DOHH2 (cell line): ENCODE measurements around the gene ZNF526.

Experiments
- H3F3A ChIP-seq: fragments of 200-600 bp; sonication (generic), shearing (Covaris generic); 2 replicates; pipeline ENCODE4 v1.6.0; 2016; ENCODE audit warnings: antibody characterized with exemption, mild to moderate bottlenecking; ENCODE audit not compliant: control insufficient read depth, insufficient read depth
- H3K27ac ChIP-seq: fragments of 200-600 bp; sonication (generic); 2 replicates; pipeline ENCODE4 v1.5.1; 2014; ENCODE audit warnings: low read depth, mild to moderate bottlenecking, low read length, moderate library complexity
- H3K27me3 ChIP-seq: fragments of 200-600 bp; sonication (generic); 2 replicates; pipeline ENCODE4 v1.6.1; 2014; ENCODE audit warnings: mild to moderate bottlenecking, low read length, mixed read lengths; ENCODE audit not compliant: control insufficient read depth
- H3K36me3 ChIP-seq: fragments of 200-600 bp; sonication (generic); 2 replicates; pipeline ENCODE4 v1.6.1; 2014; ENCODE audit warnings: mild to moderate bottlenecking, low read length, moderate library complexity, mixed read lengths; ENCODE audit not compliant: control insufficient read depth
- H3K4me1 ChIP-seq: fragments of 200-600 bp; sonication (generic); 2 replicates; pipeline ENCODE4 v1.6.1; 2014; ENCODE audit warnings: mild to moderate bottlenecking, low read length, mixed read lengths; ENCODE audit not compliant: control insufficient read depth
- H3K4me2 ChIP-seq: fragments of 200-600 bp; sonication (generic); 2 replicates; pipeline ENCODE4 v1.6.0; 2014; ENCODE audit warnings: mild to moderate bottlenecking, low read length, moderate library complexity
- H3K4me3 ChIP-seq: fragments of 200-600 bp; sonication (generic); 2 replicates; pipeline ENCODE4 v1.5.1; 2014; ENCODE audit warnings: mild to moderate bottlenecking, low read length, mixed read lengths
- H3K79me2 ChIP-seq: fragments of 200-600 bp; sonication (generic); 2 replicates; pipeline ENCODE4 v1.6.1; 2014; ENCODE audit warnings: mild to moderate bottlenecking, low read length, mixed read lengths; ENCODE audit not compliant: control insufficient read depth
- H3K9me2 ChIP-seq: fragments of 200-600 bp; sonication (generic); replicated peaks from 2 replicates; pipeline ENCODE4 v1.6.1; 2014; ENCODE audit warnings: mild to moderate bottlenecking, low read length, mixed read lengths; ENCODE audit not compliant: control insufficient read depth
- H3K9me3 ChIP-seq: fragments of 200-600 bp; sonication (generic); 2 replicates; pipeline ENCODE4 v1.6.1; 2014; ENCODE audit warnings: antibody characterized with exemption, low read length, mixed read lengths; ENCODE audit not compliant: control insufficient read depth, insufficient read depth
- H4K20me1 ChIP-seq: fragments of 200-600 bp; sonication (generic); 2 replicates; pipeline ENCODE4 v1.6.0; 2014; ENCODE audit warnings: low read depth, mild to moderate bottlenecking, antibody characterized with exemption, low read length, moderate library complexity; ENCODE audit not compliant: control insufficient read depth, insufficient read depth
- EZH2phosphoT487 ChIP-seq: fragments of 200-600 bp; sonication (generic); IDR thresholded peaks from 2 replicates; pipeline ENCODE4 v1.6.1; 2017; ENCODE audit warnings: borderline replicate concordance, mild to moderate bottlenecking, antibody characterized with exemption, low read length, moderate library complexity, mixed read lengths
- TF ChIP-seq, protein P1 (sequence below): fragments of 200-600 bp; sonication (generic); IDR thresholded peaks from one replicate; pipeline ENCODE4 v1.5.1; 2014; ENCODE audit warnings: antibody characterized with exemption, mild to moderate bottlenecking, low read depth, low read length; ENCODE audit not compliant: poor library complexity, severe bottlenecking

The ZNF526 gene

DNA sequence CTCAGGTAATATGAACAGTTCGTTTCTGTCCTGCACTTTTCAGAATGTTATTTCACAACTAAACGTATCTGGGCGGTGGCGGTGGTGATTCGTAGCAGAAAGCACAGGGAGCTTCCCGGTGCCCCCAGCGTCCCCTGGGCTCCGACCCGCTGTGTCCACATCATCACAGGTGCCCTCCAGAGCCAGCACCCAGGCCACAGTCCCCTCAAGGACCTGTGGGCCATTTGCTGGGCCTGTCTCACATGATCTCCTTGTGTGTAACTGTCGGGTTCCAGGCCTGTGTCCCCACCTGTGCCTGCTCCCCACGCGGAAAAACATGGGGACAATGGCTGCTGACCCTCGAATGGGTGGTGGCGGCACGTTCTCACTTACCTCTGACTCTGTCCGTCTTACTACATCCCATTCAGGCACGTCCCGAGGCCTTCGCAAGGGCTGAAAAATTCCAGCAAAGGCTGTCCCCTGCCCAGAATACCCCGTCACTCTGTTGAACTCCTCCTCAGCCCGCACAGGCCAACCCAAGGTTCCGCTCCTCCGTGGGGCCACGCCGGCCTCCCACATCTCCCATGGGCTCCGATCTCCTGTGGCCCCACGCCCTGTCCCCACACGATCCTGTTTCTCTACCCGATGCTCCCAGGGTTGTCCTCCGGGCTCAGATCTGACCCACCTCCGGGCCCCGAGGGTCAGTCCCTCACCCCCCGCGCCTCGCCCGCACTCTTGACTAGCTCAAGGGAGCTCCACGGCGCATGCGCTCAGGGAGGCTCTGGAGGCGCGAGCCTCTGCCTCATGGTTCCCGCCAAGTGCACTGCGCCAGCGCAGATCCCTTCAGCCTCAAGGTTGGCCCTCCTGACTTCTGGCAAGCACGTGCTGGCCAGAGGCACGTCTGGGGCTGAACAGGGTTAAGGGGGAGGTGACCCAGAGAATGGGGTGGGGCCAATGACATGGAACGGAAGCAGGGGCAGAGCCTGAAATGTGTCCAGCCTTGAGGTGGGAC lies 23.8 kb upstream of the ZNF526 start:
- Histone ChIP-seq H3K4me2 (no peak overlapping the region), H3F3A (peaks cover 9% of the 10 kb centered on the region), H4K20me1 (0 out of 2 replicates have a peak, but pooled peaks cover 4% of the 10 kb centered on the region), H3K36me3 (peaks cover 49% of the 10 kb centered on the region), H3K9me3 (no peaks in the 10 kb centered on the region), H3K4me3 (no peak overlapping the region), H3K27ac (no peak overlapping the region), H3K27me3 (peaks cover 3% of the 10 kb centered on the region; the same call in 1 of the 2 replicates), H3K4me1 (peaks cover 42% of the 10 kb centered on the region), H3K9me2 (no peaks in the 10 kb centered on the region), H3K79me2 (peaks cover 25% of the 10 kb centered on the region)
- TF ChIP-seq, protein P1, sequence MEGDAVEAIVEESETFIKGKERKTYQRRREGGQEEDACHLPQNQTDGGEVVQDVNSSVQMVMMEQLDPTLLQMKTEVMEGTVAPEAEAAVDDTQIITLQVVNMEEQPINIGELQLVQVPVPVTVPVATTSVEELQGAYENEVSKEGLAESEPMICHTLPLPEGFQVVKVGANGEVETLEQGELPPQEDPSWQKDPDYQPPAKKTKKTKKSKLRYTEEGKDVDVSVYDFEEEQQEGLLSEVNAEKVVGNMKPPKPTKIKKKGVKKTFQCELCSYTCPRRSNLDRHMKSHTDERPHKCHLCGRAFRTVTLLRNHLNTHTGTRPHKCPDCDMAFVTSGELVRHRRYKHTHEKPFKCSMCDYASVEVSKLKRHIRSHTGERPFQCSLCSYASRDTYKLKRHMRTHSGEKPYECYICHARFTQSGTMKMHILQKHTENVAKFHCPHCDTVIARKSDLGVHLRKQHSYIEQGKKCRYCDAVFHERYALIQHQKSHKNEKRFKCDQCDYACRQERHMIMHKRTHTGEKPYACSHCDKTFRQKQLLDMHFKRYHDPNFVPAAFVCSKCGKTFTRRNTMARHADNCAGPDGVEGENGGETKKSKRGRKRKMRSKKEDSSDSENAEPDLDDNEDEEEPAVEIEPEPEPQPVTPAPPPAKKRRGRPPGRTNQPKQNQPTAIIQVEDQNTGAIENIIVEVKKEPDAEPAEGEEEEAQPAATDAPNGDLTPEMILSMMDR, result no peak
- TF ChIP-seq EZH2phosphoT487, result no peak

- H3K27ac ChIP-seq, result no peak overlapping the region
- TF ChIP-seq EZH2phosphoT487, result no peak
- TF ChIP-seq, protein P1, result no peak
- peaks cover 53% of the 10 kb centered on the region for H3K4me1 ChIP-seq
- H3K9me3 ChIP-seq, result no peaks in the 10 kb centered on the region
- peaks cover 60% of the 10 kb centered on the region for H3K36me3 ChIP-seq
- no peak overlapping the region for H3K4me2 ChIP-seq
- H3K27me3 ChIP-seq, result no peaks in the 10 kb centered on the region
- H3F3A ChIP-seq, result peaks cover 13% of the 10 kb centered on the region
- peaks cover 35% of the 10 kb centered on the region for H3K79me2 ChIP-seq
- H3K4me3 ChIP-seq, result no peak overlapping the region
- peaks cover 4% of the 10 kb centered on the region; the same call in 1 of the 2 replicates for H4K20me1 ChIP-seq
- H3K9me2 ChIP-seq, result no peaks in the 10 kb centered on the region
Observed at GRCh38 chr19:42197375-42197817, 22.7 kb upstream of the ZNF526 start.

DNA sequence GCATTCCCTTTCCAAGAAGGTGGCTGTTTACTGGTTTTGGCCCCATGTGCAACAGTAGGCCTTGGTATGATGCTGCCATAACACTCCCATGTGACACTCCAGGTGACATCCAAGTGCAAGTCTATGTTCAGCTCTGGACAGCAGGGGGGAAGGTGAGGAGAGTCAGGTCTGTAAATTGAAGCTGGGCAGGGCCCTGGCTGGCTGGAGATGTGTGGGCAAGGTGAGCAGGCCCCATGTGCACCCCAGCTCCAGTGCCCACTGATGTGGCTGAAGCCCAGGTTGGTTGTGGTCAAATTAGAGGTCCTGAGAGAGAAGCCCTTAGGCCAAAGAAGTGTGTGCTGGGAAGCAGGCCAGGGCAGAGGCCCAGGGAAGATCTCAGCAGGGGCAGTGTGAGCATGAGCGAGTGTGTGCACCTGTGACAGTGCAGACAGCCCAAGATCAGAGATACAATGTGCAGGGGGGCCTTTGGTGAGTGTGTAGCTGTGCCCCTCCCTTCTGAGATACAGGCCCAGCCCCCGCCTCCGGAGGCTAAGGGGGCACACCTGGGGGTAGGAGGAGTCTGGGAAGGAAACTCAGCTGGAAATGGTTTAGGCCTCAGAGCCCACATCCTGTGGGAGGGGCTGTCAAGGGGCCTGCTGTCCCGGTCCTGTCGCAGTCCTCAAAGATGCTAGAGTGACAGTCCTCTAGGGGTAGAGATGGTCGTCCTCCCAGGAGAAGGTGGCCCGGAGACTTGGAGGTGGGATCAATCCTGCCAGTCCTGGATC lies 21.3 kb upstream of the ZNF526 start:
- H3K4me2 ChIP-seq, result peak overlapping the region; percentile 79
- peaks cover 64% of the 10 kb centered on the region for H3K4me1 ChIP-seq
- H3K4me3 ChIP-seq, result peak overlapping the region; percentile 58
- no peaks in the 10 kb centered on the region for H3K27me3 ChIP-seq
- no peaks in the 10 kb centered on the region for H3K9me2 ChIP-seq
- peaks cover 6% of the 10 kb centered on the region; the same call in 1 of the 2 replicates for H4K20me1 ChIP-seq
- H3K27ac ChIP-seq, result peak overlapping the region; percentile 66
- H3K36me3 ChIP-seq, result peaks cover 75% of the 10 kb centered on the region
- no peaks in the 10 kb centered on the region for H3K9me3 ChIP-seq
- TF ChIP-seq EZH2phosphoT487, result no peak
- TF ChIP-seq, protein P1, result no peak
- peaks cover 47% of the 10 kb centered on the region for H3K79me2 ChIP-seq
- H3F3A ChIP-seq, result peaks cover 14% of the 10 kb centered on the region
